ENCODE data around the gene HABP2. TPM values are rescaled to one million over a fixed set of nuclear protein-coding genes. Genes with fewer than 3 reads are reported as not detected.
A peak's percentile ranks its signal among the peaks of the same experiment; 100 is the strongest.

The HABP2 gene
- total RNA-seq, 1 donor from 2014 or later: under 0.01 TPM

DNA sequence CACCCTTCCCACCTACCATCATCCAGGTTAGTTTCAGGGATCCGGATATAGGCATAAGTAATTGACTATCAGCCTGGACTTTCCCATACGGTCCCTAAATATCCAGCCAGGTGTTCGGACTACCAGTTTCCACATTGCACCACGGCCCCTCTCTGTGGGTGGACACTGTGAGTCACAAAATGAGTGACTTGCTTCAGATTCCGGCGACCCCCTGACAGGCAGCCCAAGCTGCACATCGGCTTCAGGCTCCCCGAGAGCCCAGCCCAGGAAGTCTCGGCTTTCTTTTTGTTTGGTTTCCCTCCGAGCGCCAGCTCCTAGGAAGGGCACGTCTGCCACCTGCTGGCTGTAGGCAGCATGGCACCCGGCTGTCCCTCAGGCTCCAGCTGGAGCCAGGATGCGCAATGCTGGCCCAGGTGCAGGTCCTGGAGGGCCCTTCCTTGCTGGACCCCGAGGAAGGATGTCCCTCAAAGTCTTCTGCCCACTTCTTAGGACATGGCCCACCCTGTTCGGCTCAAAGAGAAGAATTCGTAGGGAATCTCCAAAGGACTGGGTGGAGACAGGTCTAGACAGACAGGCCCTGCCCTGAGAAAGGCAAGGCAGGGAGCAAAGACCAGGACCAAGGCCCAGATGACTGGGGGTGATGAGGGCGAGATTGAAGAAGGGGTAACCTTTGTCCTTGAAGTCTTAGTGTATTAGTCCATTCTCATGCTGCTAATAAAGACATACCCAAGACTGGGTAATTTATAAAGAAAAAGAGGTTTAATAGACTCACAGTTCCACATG, 10.6 kb downstream of the HABP2 start:
- peak overlapping the region; percentile 61 to 78 (median 70) for H3K4me3 ChIP-seq (ENCODE audit: low read length in 3 of 3)
- peaks cover 12 to 19% (median 13%) of the 10 kb centered on the region in 3 donors for H3K4me1 ChIP-seq (ENCODE audit: control insufficient read depth in 3 of 3, insufficient read depth in 3 of 3, low read length in 3 of 3)
- H3K27ac ChIP-seq (ENCODE audit: low read depth, low read length): no peak overlapping the region
- H3K36me3 ChIP-seq (ENCODE audit: control insufficient read depth in 3 of 3, insufficient read depth in 3 of 3, low read length in 3 of 3): no peaks in the 10 kb centered on the region
- no peaks in the 10 kb centered on the region for H3K27me3 ChIP-seq (ENCODE audit: control insufficient read depth in 3 of 3, insufficient read depth in 3 of 3, low read length in 3 of 3)
- H3K9ac ChIP-seq (ENCODE audit: low read depth in 1 of 3, low read length in 3 of 3): peak overlapping the region; percentile 58 to 71 (median 64)
- no peaks in the 10 kb centered on the region for H3K9me3 ChIP-seq (ENCODE audit: control insufficient read depth in 3 of 3, low read length in 3 of 3)

- no peak overlapping the region for H3K9ac ChIP-seq (ENCODE audit: low read depth in 1 of 3, low read length in 3 of 3)
- no peaks in the 10 kb centered on the region for H3K27me3 ChIP-seq (ENCODE audit: control insufficient read depth in 3 of 3, insufficient read depth in 3 of 3, low read length in 3 of 3)
- no peak overlapping the region for H3K27ac ChIP-seq (ENCODE audit: low read depth, low read length)
- H3K4me3 ChIP-seq (ENCODE audit: low read length in 3 of 3): no peak overlapping the region
- peaks cover 15 to 37% (median 22%) of the 10 kb centered on the region in 3 donors for H3K4me1 ChIP-seq (ENCODE audit: control insufficient read depth in 3 of 3, insufficient read depth in 3 of 3, low read length in 3 of 3)
- H3K9me3 ChIP-seq (ENCODE audit: control insufficient read depth in 3 of 3, low read length in 3 of 3): no peaks in the 10 kb centered on the region
- H3K36me3 ChIP-seq (ENCODE audit: control insufficient read depth in 3 of 3, insufficient read depth in 3 of 3, low read length in 3 of 3): no peaks in the 10 kb centered on the region
Measured at GRCh38 chr10:113565364-113565763, 12.5 kb downstream of the HABP2 start.

DNA sequence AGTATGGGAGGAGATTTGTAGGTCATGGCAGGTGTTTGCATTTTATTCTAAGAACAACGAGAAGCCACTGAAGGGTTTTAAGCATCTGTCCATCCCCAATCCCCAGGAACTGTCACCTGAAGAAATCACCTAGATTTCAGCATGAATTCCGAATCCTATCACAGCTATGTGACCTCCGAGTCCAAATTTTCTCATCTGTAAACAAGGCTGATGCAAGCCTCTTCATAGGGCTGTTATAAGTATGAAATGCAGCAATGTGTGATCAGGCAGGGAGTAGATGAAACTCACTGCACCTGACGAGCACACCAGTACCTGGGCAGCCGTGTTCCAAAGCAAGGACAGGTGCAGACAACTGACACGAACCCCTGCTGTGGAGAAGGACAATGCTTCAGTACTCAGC, 14.0 kb downstream of the HABP2 start:
- no peak overlapping the region for H3K27ac ChIP-seq (ENCODE audit: low read depth, low read length)
- no peaks in the 10 kb centered on the region for H3K27me3 ChIP-seq (ENCODE audit: control insufficient read depth in 3 of 3, insufficient read depth in 3 of 3, low read length in 3 of 3)
- no peak overlapping the region for H3K9ac ChIP-seq (ENCODE audit: low read depth in 1 of 3, low read length in 3 of 3)
- H3K9me3 ChIP-seq (ENCODE audit: control insufficient read depth in 3 of 3, low read length in 3 of 3): no peaks in the 10 kb centered on the region
- no peaks in the 10 kb centered on the region for H3K36me3 ChIP-seq (ENCODE audit: control insufficient read depth in 3 of 3, insufficient read depth in 3 of 3, low read length in 3 of 3)
- no peak overlapping the region for H3K4me3 ChIP-seq (ENCODE audit: low read length in 3 of 3)
- peaks cover 12 to 42% (median 31%) of the 10 kb centered on the region in 3 donors for H3K4me1 ChIP-seq (ENCODE audit: control insufficient read depth in 3 of 3, insufficient read depth in 3 of 3, low read length in 3 of 3)

DNA sequence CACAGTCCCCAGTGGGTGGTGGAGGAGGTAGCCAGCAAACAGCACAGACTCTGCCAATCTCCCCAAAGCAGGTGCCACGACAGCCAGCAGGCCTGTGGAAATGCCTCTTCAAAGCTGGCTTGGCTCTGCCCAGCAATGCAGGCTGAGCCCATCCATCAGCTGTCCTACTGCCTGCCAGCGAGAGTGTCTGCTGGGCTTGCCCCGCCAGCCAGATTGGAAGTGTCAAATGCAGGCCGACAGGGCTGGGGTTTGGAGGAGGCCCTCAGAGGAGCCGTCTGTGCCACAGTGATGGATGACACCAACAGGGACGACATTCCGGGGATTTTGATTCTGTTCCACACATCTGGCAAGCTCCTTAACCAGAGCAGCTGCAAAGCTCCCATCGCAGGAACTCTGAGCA, 16.7 kb downstream of the HABP2 start:
- no peaks in the 10 kb centered on the region for H3K27me3 ChIP-seq (ENCODE audit: control insufficient read depth in 3 of 3, insufficient read depth in 3 of 3, low read length in 3 of 3)
- peaks cover 6 to 35% (median 34%) of the 10 kb centered on the region in 3 donors for H3K4me1 ChIP-seq (ENCODE audit: control insufficient read depth in 3 of 3, insufficient read depth in 3 of 3, low read length in 3 of 3)
- no peaks in the 10 kb centered on the region for H3K9me3 ChIP-seq (ENCODE audit: control insufficient read depth in 3 of 3, low read length in 3 of 3)
- H3K36me3 ChIP-seq (ENCODE audit: control insufficient read depth in 3 of 3, insufficient read depth in 3 of 3, low read length in 3 of 3): no peaks in the 10 kb centered on the region
- H3K4me3 ChIP-seq (ENCODE audit: low read length in 3 of 3): peak overlapping the region in 1 of 3 donors; percentile 57
- H3K27ac ChIP-seq (ENCODE audit: low read depth, low read length): peak overlapping the region; percentile 12
- H3K9ac ChIP-seq (ENCODE audit: low read depth in 1 of 3, low read length in 3 of 3): no peak overlapping the region

DNA sequence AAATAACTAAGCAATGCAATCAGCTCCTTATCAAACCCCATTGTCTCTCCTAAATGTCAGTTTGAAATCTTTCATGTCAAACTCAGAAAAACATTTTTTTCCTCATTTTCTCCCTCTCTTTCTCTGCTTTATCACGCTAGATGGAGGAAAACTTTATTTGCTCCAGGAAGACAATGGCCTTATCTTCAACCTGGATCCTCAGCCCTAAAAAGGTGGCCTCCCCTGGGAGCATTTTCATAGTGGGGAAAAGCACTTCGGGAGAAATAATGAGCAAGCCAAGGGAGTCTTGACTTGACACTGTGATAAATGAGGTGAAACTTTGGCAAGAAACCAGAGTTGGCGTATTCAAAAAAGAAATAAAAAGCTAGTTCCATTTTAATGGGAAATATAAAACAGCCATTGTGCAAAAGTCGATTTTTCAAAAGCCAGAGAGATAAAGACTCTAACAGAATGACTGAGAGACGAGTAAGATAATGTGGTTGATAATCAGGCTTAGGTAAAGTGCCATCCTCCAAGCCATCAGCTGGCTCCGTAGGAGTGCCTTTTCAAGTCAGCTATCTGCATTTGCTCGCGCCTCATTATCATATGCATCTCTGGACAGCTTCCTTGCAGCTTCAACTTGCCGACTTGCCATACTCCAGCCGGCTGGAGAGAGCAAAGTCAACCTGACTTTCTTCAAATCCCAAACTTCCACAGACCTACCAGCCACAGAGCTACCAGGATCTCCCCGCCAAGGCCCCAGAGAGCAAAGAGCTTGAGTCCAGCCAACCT, 19.9 kb downstream of the HABP2 start:
- Histone ChIP-seq H3K9me3 (ENCODE audit: control insufficient read depth in 3 of 3, low read length in 3 of 3) (no peaks in the 10 kb centered on the region), H3K27me3 (ENCODE audit: control insufficient read depth in 3 of 3, insufficient read depth in 3 of 3, low read length in 3 of 3) (no peaks in the 10 kb centered on the region), H3K36me3 (ENCODE audit: control insufficient read depth in 3 of 3, insufficient read depth in 3 of 3, low read length in 3 of 3) (no peaks in the 10 kb centered on the region)

GRCh38 chr10:113573368-113573767, 20.5 kb downstream of the HABP2 start:
- H3K27me3 ChIP-seq (ENCODE audit: control insufficient read depth in 3 of 3, insufficient read depth in 3 of 3, low read length in 3 of 3): no peaks in the 10 kb centered on the region
- peaks cover 3 to 40% (median 33%) of the 10 kb centered on the region in 3 donors for H3K4me1 ChIP-seq (ENCODE audit: control insufficient read depth in 3 of 3, insufficient read depth in 3 of 3, low read length in 3 of 3)
- H3K36me3 ChIP-seq (ENCODE audit: control insufficient read depth in 3 of 3, insufficient read depth in 3 of 3, low read length in 3 of 3): no peaks in the 10 kb centered on the region
- H3K27ac ChIP-seq (ENCODE audit: low read depth, low read length): no peak overlapping the region
- no peak overlapping the region for H3K9ac ChIP-seq (ENCODE audit: low read depth in 1 of 3, low read length in 3 of 3)
- H3K9me3 ChIP-seq (ENCODE audit: control insufficient read depth in 3 of 3, low read length in 3 of 3): no peaks in the 10 kb centered on the region
- H3K4me3 ChIP-seq (ENCODE audit: low read length in 3 of 3): no peak overlapping the region

More for the DNA sequence above, 19.9 kb downstream of the HABP2 start:
- Histone ChIP-seq H3K4me1 (ENCODE audit: control insufficient read depth in 3 of 3, insufficient read depth in 3 of 3, low read length in 3 of 3) (peaks cover 2 to 35% (median 30%) of the 10 kb centered on the region in 3 donors), H3K9ac (ENCODE audit: low read depth in 1 of 3, low read length in 3 of 3) (no peak overlapping the region), H3K4me3 (ENCODE audit: low read length in 3 of 3) (no peak overlapping the region), H3K27ac (ENCODE audit: low read depth, low read length) (no peak overlapping the region)

DNA sequence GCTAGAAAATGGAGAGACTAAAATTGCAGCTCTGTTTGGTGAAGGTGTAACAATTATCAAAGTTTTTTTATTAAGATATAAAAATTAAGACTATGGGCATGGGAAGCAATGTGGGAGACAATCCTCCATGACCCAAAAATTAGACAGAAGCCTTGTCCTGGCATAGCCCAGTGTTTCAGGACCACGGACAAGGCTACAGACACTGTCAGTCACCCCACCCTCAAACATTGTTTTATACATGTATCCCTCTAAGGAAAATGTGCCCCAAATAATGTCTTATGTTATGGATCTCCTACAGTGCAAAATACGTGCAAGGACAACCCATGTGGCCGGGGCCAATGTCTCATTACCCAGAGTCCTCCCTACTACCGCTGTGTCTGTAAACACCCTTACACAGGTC, 24.0 kb downstream of the HABP2 start:
- H3K27me3 ChIP-seq (ENCODE audit: control insufficient read depth in 3 of 3, insufficient read depth in 3 of 3, low read length in 3 of 3): no peaks in the 10 kb centered on the region
- H3K9me3 ChIP-seq (ENCODE audit: control insufficient read depth in 3 of 3, low read length in 3 of 3): no peaks in the 10 kb centered on the region
- no peak overlapping the region for H3K9ac ChIP-seq (ENCODE audit: low read depth in 1 of 3, low read length in 3 of 3)
- no peaks in the 10 kb centered on the region for H3K36me3 ChIP-seq (ENCODE audit: control insufficient read depth in 3 of 3, insufficient read depth in 3 of 3, low read length in 3 of 3)
- H3K4me1 ChIP-seq (ENCODE audit: control insufficient read depth in 3 of 3, insufficient read depth in 3 of 3, low read length in 3 of 3): peaks cover 7 to 28% (median 26%) of the 10 kb centered on the region in 3 donors
- H3K4me3 ChIP-seq (ENCODE audit: low read length in 3 of 3): no peak overlapping the region
- no peak overlapping the region for H3K27ac ChIP-seq (ENCODE audit: low read depth, low read length)

GRCh38 chr10:113578773-113579172, 25.9 kb downstream of the HABP2 start:
- H3K4me1 ChIP-seq (ENCODE audit: control insufficient read depth in 3 of 3, insufficient read depth in 3 of 3, low read length in 3 of 3): peaks cover 13 to 34% (median 31%) of the 10 kb centered on the region in 3 donors
- H3K9ac ChIP-seq (ENCODE audit: low read depth in 1 of 3, low read length in 3 of 3): no peak overlapping the region
- no peaks in the 10 kb centered on the region for H3K27me3 ChIP-seq (ENCODE audit: control insufficient read depth in 3 of 3, insufficient read depth in 3 of 3, low read length in 3 of 3)
- H3K4me3 ChIP-seq (ENCODE audit: low read length in 3 of 3): no peak overlapping the region
- no peaks in the 10 kb centered on the region for H3K36me3 ChIP-seq (ENCODE audit: control insufficient read depth in 3 of 3, insufficient read depth in 3 of 3, low read length in 3 of 3)
- no peaks in the 10 kb centered on the region for H3K9me3 ChIP-seq (ENCODE audit: control insufficient read depth in 3 of 3, low read length in 3 of 3)
- H3K27ac ChIP-seq (ENCODE audit: low read depth, low read length): peak overlapping the region; percentile 45

- Histone ChIP-seq H3K27ac (ENCODE audit: low read depth, low read length) (no peak overlapping the region), H3K9ac (ENCODE audit: low read depth in 1 of 3, low read length in 3 of 3) (no peak overlapping the region), H3K4me1 (ENCODE audit: control insufficient read depth in 3 of 3, insufficient read depth in 3 of 3, low read length in 3 of 3) (peaks cover 19 to 43% (median 34%) of the 10 kb centered on the region in 3 donors), H3K36me3 (ENCODE audit: control insufficient read depth in 3 of 3, insufficient read depth in 3 of 3, low read length in 3 of 3) (no peaks in the 10 kb centered on the region), H3K27me3 (ENCODE audit: control insufficient read depth in 3 of 3, insufficient read depth in 3 of 3, low read length in 3 of 3) (no peaks in the 10 kb centered on the region), H3K4me3 (ENCODE audit: low read length in 3 of 3) (no peak overlapping the region), H3K9me3 (ENCODE audit: control insufficient read depth in 3 of 3, low read length in 3 of 3) (no peaks in the 10 kb centered on the region)
Measured at GRCh38 chr10:113581092-113581491, 28.2 kb downstream of the HABP2 start.

GRCh38 chr10:113583571-113583970, 30.7 kb downstream of the HABP2 start:
- Histone ChIP-seq H3K36me3 (ENCODE audit: control insufficient read depth in 3 of 3, insufficient read depth in 3 of 3, low read length in 3 of 3) (peaks cover 9 to 13% (median 11%) of the 10 kb centered on the region in 3 donors), H3K27ac (ENCODE audit: low read depth, low read length) (peak overlapping the region; percentile 78), H3K27me3 (ENCODE audit: control insufficient read depth in 3 of 3, insufficient read depth in 3 of 3, low read length in 3 of 3) (no peaks in the 10 kb centered on the region), H3K4me1 (ENCODE audit: control insufficient read depth in 3 of 3, insufficient read depth in 3 of 3, low read length in 3 of 3) (peaks cover 18 to 52% (median 40%) of the 10 kb centered on the region in 3 donors), H3K9ac (ENCODE audit: low read depth in 1 of 3, low read length in 3 of 3) (no peak overlapping the region), H3K9me3 (ENCODE audit: control insufficient read depth in 3 of 3, low read length in 3 of 3) (no peaks in the 10 kb centered on the region), H3K4me3 (ENCODE audit: low read length in 3 of 3) (no peak overlapping the region)

Data from skeletal muscle tissue (tissue), 4 donors.